RPMI8226 (cell line): Measurements from ENCODE around the gene PHOX2B.
"Not testable (repeated sequence)": the region's sequence is repeated elsewhere in the genome, so short reads cannot be mapped to it uniquely, and the experiment has no call there.

ENCODE experiments used
- DNase-seq: peaks from one replicate; pipeline ENCODE4 v3.0.0-alpha.2; 2015

Gene PHOX2B

DNA sequence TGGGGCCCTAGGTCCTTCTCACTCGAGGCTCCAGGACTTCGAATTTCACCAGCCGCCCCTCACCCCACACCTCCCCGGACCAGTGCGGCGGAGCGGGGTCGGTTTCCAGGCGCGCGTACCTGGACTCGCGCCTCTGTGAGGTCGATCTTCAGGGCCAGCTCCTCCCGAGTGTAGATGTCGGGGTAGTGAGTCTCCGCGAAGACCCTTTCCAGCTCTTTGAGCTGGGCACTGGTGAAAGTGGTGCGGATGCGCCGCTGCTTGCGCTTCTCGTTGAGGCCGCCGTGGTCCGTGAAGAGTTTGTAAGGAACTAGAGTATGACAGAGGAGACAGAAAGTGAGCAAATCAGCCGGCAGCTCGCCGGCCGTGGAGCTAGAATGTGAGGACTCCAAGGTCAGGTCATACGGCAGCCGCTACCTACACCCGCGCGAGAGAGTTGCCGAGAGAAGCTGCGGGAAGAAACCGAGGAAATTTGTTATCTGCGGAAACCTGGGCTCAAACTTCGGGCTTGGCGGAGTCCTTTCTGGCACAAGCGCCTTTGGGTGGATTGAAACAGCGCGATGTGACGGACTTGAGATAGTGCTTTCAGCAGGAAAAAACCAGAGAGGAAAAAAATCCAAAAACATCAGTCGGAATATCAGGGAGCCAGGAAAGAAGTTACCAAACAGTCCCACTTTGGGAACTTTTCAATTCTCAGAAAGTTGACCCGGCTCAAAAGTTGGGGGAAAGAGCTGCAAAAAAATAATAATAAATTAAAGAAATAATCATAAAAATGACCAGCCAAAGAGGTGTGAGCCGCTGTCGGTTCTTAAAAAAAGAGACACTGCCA lies 1.1 kb downstream of the PHOX2B start:
- DNase-seq: no peak

DNA sequence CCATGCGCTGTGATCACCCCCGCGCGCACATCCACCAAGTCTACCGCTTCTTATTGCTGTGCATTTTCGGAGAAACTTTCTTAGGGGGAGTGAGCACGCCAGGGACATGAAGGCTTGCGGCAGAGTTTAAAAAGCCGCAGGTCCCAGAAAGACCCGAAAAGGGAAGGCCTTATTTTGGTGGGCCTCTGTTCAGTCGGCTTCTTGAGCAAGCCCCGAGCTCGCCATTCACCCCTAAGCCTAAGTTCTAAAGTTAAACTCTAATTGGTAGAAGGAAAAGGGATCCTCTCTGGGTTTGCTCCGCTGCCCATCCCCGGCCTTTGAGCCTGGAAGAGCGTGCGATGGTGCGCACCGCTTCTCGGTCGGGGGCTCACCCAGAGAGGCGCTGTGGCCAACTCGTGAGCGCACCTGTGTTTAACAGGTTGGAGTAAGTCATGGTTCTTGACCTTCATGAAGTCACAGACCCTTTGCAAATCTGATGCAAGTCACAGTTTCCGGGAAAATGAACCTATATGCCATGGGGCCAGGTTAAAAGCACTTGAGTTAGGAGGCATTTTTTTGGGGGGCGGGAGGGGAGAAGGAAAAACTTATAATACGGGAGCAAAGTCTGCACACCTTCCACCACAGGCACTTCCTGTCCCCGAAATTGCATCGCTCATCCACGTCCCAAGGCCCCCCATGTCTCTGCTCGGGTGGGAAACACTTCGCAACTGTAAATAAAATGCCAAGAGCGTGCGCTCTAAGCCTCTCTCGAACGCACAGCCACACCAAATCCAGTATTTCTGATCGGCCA lies 1.9 kb downstream of the PHOX2B start:
- no peak for DNase-seq

DNA sequence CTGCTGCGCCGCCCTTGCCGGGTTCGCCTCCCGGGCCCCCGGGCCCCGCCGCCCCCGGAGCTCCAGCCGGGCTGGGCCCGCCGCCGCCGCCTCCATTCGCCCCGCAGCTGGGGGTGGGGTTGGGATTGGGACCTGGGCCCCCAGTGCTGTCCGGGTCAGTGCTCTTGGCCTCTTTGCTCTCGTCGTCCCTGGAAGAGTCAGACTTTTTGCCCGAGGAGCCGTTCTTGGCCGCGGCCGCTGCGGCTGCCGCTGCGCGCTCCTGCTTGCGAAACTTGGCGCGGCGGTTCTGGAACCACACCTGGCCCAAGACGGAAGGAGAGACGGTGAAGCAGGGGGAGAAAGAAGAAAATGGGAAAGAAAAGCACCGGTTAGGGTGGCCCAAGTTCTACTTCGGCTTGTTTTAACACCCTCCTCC lies 2.5 kb downstream of the PHOX2B start:
- no peak for DNase-seq

DNA sequence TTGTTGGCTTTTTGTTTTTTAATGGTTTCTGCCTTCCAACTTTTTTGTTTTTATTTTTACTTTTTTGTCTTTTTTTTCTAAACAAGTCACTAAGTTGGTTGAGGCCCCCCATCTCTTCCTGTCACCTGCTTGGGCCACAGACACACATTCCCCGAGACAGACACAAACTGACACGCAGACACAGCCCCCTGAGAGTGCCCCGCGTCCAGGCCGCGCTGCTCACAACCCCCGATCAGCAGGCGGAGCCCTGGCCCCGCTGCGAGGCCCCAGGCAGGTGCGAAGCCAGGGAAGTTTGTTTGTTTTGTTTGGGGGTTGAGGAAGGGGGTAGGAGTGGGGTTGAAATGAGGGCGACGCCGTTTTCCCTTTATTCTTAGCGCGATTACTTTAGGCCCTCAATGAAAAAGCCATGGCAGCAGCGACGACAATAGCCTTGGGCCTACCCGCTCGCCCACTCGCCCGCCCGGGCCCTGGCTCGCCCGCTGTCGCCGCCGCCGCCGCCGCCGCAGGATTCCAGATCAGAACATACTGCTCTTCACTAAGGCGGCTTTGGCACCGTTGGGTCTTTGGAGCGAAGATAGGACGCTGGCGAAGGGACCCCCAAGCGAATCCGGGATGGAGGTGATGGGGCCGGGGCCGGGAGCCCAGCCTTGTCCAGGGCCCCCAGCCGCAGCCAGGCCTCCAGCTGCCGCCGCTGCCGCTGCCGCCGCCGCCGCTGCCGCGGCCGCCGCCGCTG lies 3.1 kb downstream of the PHOX2B start:
- DNase-seq: no peak

DNA sequence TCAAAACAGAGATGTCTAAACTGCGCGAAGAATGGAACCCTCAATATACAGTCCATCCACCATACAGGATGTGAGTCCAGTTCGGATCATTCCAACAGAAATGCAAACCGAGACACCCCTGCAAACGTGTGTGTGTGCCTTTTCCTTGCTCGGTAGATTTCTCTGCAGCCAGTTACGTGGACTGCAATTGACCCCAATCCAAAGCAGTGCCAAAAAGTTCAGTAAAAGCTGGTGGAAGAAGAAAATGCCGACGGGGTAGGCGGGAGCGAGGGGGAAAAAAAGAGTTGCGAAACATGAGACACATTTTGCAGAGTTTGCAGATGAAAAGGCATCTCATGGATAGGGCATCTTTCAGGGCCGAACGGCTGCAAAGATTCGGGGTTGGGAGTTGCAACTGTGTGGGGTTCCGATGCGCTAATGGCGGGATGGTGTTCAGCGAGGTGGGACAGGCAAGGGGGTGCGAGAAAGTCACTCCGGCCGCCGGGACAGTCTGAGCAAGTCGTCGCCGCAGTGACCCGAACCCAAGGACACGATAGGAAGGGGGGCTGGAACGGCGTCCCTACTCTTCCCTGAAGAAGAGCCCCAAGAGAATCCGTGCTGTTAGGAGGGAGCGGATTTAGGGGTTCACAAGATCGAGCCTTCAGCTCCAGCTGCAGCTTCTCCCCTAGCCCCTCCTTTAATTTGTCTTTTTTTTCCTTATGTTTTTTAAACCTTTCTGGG lies 3.8 kb downstream of the PHOX2B start:
- DNase-seq: no peak

DNA sequence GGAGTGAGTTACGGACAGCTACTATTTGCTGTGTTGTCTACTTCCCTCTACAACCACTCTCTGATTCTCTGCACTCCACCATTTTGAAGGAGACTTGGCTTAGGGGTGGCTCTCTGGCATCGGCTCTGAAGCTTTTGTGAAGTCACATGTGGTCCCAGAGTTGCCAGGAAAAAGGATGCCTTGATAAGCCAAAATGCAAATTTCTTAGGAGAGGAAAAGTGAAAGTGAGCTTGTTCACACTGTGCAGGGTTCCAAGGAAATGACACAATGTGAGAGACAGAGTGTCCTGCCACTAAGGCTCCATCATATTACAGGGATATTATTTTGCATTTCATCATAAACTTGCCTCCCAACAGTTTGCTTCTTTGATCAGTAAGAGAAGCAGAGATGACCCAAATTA lies 7.2 kb downstream of the PHOX2B start:
- DNase-seq: no peak

DNA sequence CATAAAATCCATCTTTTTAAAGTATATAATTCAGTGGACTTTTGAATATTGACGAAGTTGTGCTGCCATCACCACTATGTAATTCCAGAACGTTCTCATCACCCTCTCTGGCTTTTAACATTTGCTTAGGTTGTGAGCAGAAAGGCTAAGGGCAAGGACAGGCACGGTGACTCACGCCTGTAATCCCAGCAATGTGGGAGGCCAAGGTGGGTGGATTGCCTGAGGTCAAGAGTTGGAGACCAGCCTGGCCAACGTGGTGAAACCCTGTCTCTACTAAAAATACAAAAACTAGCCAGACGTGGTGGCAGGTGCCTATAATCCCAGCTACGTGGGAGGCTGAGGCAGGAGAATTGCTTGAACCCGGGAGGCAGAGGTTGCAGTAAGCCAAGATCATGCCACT lies 11.0 kb downstream of the PHOX2B start:
- not testable (repeated sequence) for DNase-seq

DNA sequence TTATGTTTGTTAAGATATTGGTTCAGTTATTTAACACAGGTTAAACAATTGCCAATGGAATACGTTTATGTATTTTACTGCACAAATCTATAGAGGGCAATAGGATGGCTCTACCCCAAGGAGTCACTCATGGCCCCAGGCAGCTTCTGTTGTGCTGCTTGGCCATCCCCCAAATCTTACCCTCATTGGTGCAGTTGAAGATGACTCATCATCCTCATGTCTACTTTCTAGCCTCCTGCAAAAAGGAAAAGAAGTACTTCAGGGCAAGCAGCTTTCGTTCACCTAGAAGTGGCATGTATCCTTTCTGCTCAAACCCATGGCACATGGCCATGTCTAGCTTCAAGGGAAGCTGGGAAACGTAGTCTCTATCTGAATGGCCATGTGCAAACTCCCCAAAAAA lies 14.2 kb downstream of the PHOX2B start:
- no peak for DNase-seq

DNA sequence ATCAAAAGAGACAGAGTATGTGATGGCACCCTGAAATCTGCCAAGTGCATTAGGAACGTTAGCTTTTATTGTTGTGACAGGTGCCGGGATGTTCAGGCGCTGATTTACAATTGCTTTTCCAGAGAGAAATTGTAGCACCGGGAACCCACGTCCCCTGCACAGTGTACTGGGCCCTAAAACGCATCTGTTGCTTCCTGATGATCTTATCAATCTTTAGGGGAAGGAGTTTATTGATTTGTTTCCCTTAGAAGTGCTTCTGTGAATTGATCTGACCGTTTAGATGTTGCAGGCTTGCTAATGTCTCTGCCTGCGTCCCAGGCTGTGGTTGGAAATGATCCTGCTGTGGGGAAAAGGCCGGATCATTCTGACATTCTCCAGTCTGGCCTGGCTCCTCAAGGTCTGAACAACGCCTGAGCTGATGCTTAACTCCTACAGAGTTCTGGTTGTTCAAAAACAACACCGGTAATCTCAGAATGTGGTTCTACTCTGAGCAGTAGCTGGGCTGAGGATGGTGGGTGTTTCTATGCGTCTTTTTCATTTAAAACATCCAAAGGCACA lies 16.9 kb downstream of the PHOX2B start:
- DNase-seq: no peak

DNA sequence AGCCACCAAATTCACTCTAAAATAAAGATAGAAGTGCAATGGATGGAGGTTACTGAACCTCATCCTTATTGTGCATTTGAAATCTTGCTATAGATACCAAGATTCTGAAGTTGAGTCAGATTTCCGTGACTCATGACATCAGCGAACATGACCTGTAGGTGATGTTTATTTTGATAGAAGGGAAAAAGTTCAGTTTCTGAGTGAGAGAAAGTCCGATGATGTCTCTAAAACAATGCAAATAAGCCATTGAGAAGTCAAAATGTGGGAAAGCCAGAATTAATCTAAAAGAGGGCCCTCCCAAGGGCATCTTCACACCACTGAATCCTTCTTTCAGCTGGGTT lies 20.0 kb downstream of the PHOX2B start:
- DNase-seq: no peak

DNA sequence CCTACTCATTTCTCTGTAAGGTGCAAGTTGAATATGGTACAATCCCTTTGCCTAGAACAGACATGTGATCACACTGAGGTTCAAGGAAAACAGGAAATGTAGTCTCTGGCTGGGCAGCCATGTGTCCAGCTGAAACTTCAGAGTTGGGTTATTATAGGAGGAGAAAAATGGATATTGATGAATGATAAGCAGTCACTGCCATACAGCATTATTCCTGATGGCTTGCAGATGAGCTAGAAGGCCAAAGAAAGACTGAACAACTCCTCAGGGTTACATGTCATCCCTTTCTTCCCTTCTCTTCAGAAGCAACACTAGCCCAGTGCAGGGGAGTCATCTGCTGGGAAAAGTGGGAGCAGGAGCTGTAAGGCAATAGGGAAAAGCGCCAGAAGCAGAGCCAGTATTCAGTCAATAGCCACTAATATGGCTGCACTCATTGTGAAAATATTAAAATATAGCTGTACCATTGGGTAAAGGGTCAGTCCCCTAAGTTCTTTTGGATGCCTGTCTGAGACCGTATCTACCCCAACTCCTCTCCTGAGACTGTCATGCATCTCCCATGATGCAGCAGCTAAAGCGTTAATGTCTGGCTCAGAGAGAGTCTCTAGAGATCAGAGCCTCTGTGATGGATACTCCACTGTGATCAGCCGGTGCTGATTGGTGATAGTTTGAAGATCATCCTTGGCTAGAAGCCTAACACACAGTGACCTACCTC lies 20.5 kb downstream of the PHOX2B start:
- no peak for DNase-seq

DNA sequence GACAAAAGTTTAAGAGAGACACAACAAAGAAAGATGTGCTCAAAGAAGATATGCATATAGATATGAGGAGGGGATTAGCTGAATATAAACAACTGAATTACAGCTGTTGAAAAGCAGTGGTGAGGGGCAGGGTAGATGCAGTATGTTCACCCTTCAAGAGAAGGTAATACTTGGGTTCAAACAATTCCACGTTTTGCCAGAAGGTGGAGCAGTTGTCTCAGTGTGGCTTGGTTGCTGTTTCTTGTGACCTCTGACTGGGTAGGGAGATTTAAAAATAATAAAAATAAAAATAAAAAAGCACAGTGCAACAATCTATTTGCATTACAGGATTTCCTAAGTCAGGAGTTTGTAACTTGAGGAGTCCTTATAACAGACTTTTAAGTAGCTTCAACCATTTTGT lies 23.3 kb downstream of the PHOX2B start:
- DNase-seq: no peak

DNA sequence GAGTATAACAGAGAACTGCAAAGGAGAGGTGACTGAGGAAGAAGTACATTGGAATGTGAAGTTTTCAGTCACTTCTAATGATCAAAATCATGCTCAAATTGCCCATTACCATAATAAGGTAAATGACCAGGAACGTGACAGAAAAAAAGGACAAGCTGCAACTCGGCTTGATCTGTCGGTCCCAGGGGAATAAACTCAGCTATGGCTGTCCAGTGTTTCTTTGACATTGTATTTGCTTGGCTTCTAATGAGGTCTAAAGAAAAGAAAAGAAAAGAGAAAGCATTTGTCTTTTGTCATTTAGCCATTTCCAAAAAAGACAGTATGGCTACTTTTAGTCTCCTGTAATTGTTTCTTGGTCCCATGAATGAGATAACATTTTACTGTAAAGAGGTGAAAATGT lies 25.2 kb downstream of the PHOX2B start:
- no peak for DNase-seq

DNA sequence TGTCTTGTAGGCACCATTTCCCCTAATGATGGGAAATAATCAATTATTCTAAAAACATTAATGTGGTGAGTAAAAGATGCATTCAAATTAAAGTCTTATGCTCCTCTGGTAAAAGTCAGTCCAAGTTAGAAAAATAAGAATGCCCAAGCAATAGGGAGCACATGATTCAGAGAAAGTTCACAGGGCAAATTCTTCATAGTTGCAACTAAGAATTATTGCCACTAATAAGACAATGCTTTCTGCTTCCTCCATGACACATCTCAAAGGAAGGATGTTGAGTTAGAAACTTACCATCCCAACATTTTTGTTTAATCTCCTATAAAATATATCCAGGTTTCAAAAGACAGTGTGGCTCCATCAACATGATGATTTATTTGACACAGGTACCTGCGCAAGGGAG lies 26.3 kb downstream of the PHOX2B start:
- no peak for DNase-seq

DNA sequence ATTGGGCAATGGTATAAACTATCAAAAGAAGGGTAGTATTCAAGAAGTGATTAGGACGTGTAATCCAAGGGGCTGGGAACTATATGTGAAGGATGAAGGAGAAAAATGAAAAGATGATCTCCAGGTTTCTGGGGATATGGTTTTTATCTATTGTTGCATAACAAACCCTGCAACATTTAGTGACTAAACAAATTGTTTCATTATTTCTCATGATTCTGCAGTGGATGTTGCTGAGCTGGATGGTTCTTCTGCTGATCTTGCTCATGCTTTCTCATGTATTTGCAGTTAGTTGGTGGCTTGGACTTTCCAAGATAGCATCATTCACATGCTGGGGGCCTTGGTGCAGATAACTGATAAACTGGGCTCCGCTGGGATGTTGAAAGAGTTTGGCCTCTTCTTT lies 29.1 kb downstream of the PHOX2B start:
- DNase-seq: no peak

DNA sequence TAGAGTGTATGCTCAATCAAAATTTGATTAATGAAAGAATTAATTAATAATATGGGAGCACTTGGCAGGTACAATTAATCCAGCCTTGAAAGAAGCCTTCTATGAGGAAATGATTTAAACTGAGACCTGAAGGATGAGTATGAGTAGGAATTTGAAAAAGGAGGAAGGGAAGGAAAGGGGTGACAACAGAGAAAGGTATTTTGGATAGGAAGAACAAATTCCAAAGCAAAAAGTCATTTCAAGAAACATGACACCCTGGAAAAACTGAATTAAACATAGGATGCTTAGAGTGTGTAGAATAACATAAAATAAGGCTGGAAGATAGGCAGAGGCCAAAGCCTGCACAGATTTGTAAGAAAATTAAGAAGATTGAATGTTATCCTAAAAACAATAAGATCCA lies 29.6 kb downstream of the PHOX2B start:
- no peak for DNase-seq

DNA sequence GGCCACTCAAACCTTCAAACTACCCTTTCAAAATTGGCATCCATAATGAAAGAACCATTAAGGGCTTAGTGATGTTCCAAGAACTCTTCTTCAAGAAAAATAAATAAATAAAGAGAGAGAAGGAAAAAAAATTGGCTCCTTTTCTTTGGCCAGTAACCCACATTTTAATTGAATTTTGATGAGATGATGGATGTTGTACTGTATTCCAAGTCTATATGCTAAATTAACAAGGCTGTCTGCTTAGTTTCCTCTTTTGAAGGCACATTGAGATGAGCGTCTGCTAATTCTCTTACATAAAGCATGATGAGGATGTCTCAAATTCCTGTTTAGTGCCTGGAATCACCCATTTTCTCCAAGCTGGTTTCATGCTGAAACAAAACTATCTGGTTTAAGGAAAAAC lies 33.4 kb downstream of the PHOX2B start:
- no peak for DNase-seq

DNA sequence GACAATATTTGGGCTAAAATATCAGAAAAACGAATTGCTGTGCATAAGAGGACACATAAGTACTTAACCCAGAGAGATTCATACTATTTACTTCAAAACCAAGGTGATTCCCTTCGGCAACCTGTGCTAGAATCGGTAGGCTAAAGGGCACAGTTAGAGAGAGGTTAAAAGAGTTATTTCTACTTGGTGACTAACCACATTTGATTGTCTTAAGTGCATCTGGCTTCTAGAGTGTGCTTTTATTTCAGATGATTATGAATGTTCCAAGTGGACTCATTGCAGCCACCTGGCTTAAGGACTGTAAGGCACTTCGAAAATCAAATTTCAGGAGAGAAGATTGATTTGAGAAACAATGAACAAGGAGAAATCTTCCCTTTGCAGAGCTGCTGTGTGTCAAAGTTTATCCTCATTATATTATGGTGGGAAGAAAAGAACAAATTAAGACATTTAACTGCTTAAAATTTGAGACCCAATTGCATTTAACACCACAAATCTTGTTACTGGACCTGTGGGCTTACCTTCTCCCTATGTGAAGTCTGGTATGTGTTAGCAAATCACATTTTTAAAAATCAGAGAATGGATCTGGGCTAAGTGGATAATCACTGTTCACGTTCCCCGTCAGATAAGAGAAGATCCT lies 34.0 kb downstream of the PHOX2B start:
- no peak for DNase-seq

DNA sequence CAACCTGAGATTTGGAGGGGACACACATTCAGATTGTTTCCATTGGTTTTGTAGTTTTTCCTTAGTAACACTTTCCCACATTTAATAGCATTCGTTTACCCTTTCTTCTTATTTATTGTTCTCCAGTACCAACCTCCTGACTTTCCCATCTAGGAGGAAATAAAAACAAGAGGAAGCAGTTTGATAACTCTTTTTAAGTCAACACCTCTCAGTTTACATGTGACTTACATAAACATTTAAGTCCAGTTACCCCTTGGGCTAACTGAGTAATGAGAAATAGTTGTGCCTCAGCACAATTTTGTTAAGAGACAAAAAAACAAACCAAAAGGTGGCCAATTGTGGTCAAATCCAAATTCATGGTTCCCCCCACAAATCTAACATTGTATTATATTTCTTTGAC lies 34.8 kb downstream of the PHOX2B start:
- DNase-seq: no peak

DNA sequence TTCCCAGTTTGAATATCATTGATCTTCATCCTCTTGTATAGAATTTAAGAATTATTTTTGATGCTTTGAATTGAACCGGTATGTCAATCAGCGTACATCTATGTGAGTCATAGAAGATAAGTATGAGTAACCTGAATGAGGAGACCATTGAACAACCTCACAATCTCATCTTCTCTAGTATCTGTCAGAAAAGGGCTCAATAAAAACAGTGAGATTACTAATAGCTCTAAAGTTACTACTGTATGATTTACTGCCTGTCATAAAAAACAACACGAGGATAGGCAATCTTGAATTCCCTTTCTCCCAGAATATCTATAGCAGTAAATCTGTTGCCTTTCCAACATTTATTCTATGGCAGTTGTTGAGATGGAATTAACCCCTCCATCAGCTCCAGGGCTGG lies 36.1 kb downstream of the PHOX2B start:
- DNase-seq: no peak

DNA sequence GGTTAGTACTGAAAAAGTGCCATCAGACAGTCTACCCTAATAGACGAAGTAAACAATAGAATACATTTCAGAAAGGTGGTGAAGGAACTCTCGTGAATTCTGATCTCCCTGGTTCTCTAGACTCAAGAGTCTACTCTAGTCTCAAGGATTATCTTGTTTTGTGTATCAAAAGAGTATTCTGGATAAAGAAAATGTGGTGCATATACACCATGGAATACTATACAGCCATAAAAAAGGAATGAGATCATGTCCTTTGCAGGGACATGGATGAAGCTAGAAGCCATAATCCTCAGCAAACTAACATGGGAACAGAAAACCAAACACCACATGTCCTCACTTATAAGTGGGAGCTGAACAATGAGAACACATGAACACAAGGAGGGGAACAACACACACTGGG lies 36.9 kb downstream of the PHOX2B start:
- not testable (repeated sequence) for DNase-seq
